K562 (cell line): ENCODE measurements around the gene RALGAPA2. TPM values are rescaled to one million over a fixed set of nuclear protein-coding genes. Genes with fewer than 3 reads are reported as not detected.

Source experiments
- ATAC-seq: fragments of 200-7000 bp; cut with Tn5 transposase; 3 replicates; pipeline ENCODE4 v1.9.1; 2020; ENCODE audit warnings: moderate library complexity
- BruUV-seq: library from RNA; stranded (reverse); fragments of 400-500 nt; replicated peaks from 2 replicates; lab custom pipeline; 2021; lab: Mats Ljungman, UMichigan
- CTCF ChIA-PET: fragments of 300-600 bp; formaldehyde crosslinking; extraction: SDS; loops from one replicate; lab custom pipeline; 2021; ENCODE audit warnings: low intra/inter-chr PET ratio; lab: Yijun Ruan, JAX
- POLR2A ChIA-PET: fragments of 300-600, 350-650 bp; sonication (Branson Sonifier 250); formaldehyde crosslinking; extraction: SDS; loops from one replicate; lab custom pipeline; 2021; ENCODE audit warnings: antibody characterized with exemption, inconsistent platforms; lab: Yijun Ruan, JAX
- DNase-seq, 4 experiments: peaks; one replicate each; pipeline versions ENCODE4 v3.0.0 to v3.0.0-alpha.2; 2011 to 2018; ENCODE audit warnings: low spot score in 3 of 4, mixed read lengths in 3 of 4; ENCODE audit errors: extremely low read depth in 1 of 4
- FAIRE-seq: peaks from 2 replicates; lab custom pipeline; 2011; peaks lifted over from hg19 to GRCh38; lab: Jason Lieb, UNC
- H2AFZ ChIP-seq: 2 replicates; pipeline ENCODE4 v1.6.0; 2011; ENCODE audit warnings: low read depth, low read length, control low read depth, inconsistent platforms
- H3K27ac ChIP-seq: fragments of 200-600 bp; 3 replicates; pipeline ENCODE4 v1.8.0; 2011; ENCODE audit warnings: low read depth, mild to moderate bottlenecking, control low read depth, inconsistent platforms, low read length, moderate library complexity, mixed read lengths; ENCODE audit errors: extremely low read depth
- H3K27me3 ChIP-seq, 2 experiments: fragments of 300-600 bp in 1 of 2; 2 replicates in 1 of 2; 3 replicates in 1 of 2; pipeline versions ENCODE4 v1.6.0 to v1.8.0; 2011; ENCODE audit warnings: inconsistent platforms in 2 of 2, low read length in 2 of 2, mild to moderate bottlenecking in 1 of 2, mixed read lengths in 1 of 2, moderate library complexity in 1 of 2; ENCODE audit not compliant: control insufficient read depth in 2 of 2, insufficient read depth in 2 of 2
- H3K36me3 ChIP-seq: fragments of 300-600 bp; 3 replicates; pipeline ENCODE4 v1.8.0; 2011; ENCODE audit warnings: mild to moderate bottlenecking, low read length, inconsistent platforms; ENCODE audit not compliant: control insufficient read depth, insufficient read depth
- H3K4me1 ChIP-seq, 2 experiments: fragments of 200-600 bp in 1 of 2; replicated peaks in 1 of 2; 2 replicates in 1 of 2; 3 replicates in 1 of 2; pipeline versions ENCODE4 v1.5.1 to v1.8.0; 2011; ENCODE audit warnings: inconsistent platforms in 2 of 2, low read length in 2 of 2, mild to moderate bottlenecking in 1 of 2, mixed read lengths in 1 of 2, moderate library complexity in 1 of 2; ENCODE audit not compliant: control insufficient read depth in 2 of 2, insufficient read depth in 2 of 2
- H3K4me2 ChIP-seq: 2 replicates; pipeline ENCODE4 v1.6.1; 2011; ENCODE audit warnings: low read length, control low read depth, inconsistent platforms, mixed read lengths; ENCODE audit not compliant: insufficient read depth
- H3K4me3 ChIP-seq: fragments of 200-600 bp; sonication (generic), shearing (Covaris generic); 2 replicates; pipeline ENCODE4 v1.5.1; 2016; ENCODE audit warnings: control low read depth, inconsistent platforms
- H3K79me2 ChIP-seq: fragments of 200-600 bp; 3 replicates; pipeline ENCODE4 v1.8.0; 2011; ENCODE audit warnings: low read length, inconsistent platforms; ENCODE audit not compliant: control insufficient read depth, insufficient read depth
- H3K9ac ChIP-seq, 2 experiments: 2 replicates each; pipeline versions ENCODE4 v1.6.0 to v1.6.1; 2011; ENCODE audit warnings: low read depth in 2 of 2, low read length in 2 of 2, control low read depth in 1 of 2, inconsistent platforms in 1 of 2, mild to moderate bottlenecking in 1 of 2, mixed read lengths in 1 of 2; ENCODE audit not compliant: insufficient read depth in 1 of 2
- H3K9me1 ChIP-seq: one replicate; pipeline ENCODE4 v1.6.0; 2011; ENCODE audit warnings: inconsistent platforms, mild to moderate bottlenecking, low read length, moderate library complexity; ENCODE audit not compliant: control insufficient read depth, insufficient read depth
- H3K9me3 ChIP-seq: replicated peaks from 2 replicates; pipeline ENCODE4 v1.5.1; 2011; ENCODE audit warnings: low read depth, low read length, inconsistent platforms; ENCODE audit not compliant: control insufficient read depth, insufficient read depth
- H4K20me1 ChIP-seq: replicated peaks from 2 replicates; pipeline ENCODE4 v1.6.1; 2011; ENCODE audit warnings: low read length, inconsistent platforms, mixed read lengths; ENCODE audit not compliant: control insufficient read depth, insufficient read depth
- ARID3B ChIP-seq: fragments of 250-450 bp; sonication (Bioruptor Pico); IDR thresholded peaks from 2 replicates; pipeline ENCODE4 v1.4.0; 2020; ENCODE audit warnings: borderline replicate concordance
- BRD9 ChIP-seq: fragments of 450-650 bp; IDR thresholded peaks from 2 replicates; pipeline ENCODE4 v1.6.1; 2018; ENCODE audit warnings: low read depth; ENCODE audit not compliant: partially characterized antibody
- DACH1 ChIP-seq: fragments of 450-650 bp; IDR thresholded peaks from 2 replicates; pipeline ENCODE4 v1.6.1; 2018; ENCODE audit not compliant: partially characterized antibody
- GTF2E2 ChIP-seq: fragments of 200-800 bp; sonication (Bioruptor generic); IDR thresholded peaks from 2 replicates; pipeline ENCODE4 v1.6.1; 2016; ENCODE audit warnings: missing genetic modification characterization, missing compliant biosample characterization
- HOXB6 ChIP-seq: fragments of 250-450 bp; sonication (Bioruptor Pico); IDR thresholded peaks from 2 replicates; pipeline ENCODE4 v1.5.1; 2022; ENCODE audit warnings: mild to moderate bottlenecking, borderline replicate concordance
- ILK ChIP-seq: fragments of 450-650 bp; IDR thresholded peaks from 2 replicates; pipeline ENCODE4 v1.6.1; 2016; ENCODE audit warnings: missing genetic modification characterization, low read depth, mild to moderate bottlenecking, missing compliant biosample characterization, moderate library complexity, borderline replicate concordance
- KLF10 ChIP-seq: fragments of 250-450 bp; sonication (Bioruptor Pico); IDR thresholded peaks from 2 replicates; pipeline ENCODE4 v1.6.1; 2021; ENCODE audit warnings: matching md5 sums
- MAFK ChIP-seq: IDR thresholded peaks from 2 replicates; pipeline ENCODE4 v1.6.1; 2011; ENCODE audit warnings: low read length, improper control_type of control experiment
- NR4A1 ChIP-seq, 2 experiments: fragments of 250-450 bp in 1 of 2; fragments of 450-650 bp in 1 of 2; sonication (Bioruptor Pico) in 1 of 2; IDR thresholded peaks; 2 replicates each; pipeline versions ENCODE4 v1.4.0 to v1.6.1; 2016 to 2020; ENCODE audit warnings: mild to moderate bottlenecking in 2 of 2, missing compliant biosample characterization in 1 of 2, missing genetic modification characterization in 1 of 2, moderate library complexity in 1 of 2
- PML ChIP-seq: IDR thresholded peaks from 2 replicates; pipeline ENCODE4 v1.6.1; 2012; ENCODE audit warnings: low read length, inconsistent platforms
- RBM34 ChIP-seq: fragments of 200-400 bp; formaldehyde crosslinking; IDR thresholded peaks from 2 replicates; pipeline ENCODE4 v1.6.1; 2018; ENCODE audit warnings: low read length, borderline replicate concordance; ENCODE audit not compliant: insufficient read depth
- RUNX1 ChIP-seq: sonication (generic); IDR thresholded peaks from 2 replicates; pipeline ENCODE4 v1.6.1; 2016; ENCODE audit warnings: antibody characterized with exemption, low read depth
- SIN3B ChIP-seq: fragments of 450-650 bp; IDR thresholded peaks from 2 replicates; pipeline ENCODE4 v1.6.1; 2017; ENCODE audit warnings: low read depth, mild to moderate bottlenecking, moderate library complexity
- SNIP1 ChIP-seq: fragments of 450-650 bp; IDR thresholded peaks from 2 replicates; pipeline ENCODE4 v1.7.1; 2017; ENCODE audit warnings: low read depth, mild to moderate bottlenecking
- ZMIZ1 ChIP-seq, 2 experiments: fragments of 150-350 bp in 1 of 2; IDR thresholded peaks; 2 replicates each; pipeline ENCODE4 v1.6.1; 2012 to 2016; ENCODE audit warnings: low read depth in 2 of 2, low read length in 2 of 2, mild to moderate bottlenecking in 1 of 2, moderate library complexity in 1 of 2
- ZNF830 ChIP-seq: fragments of 250-450 bp; sonication (Bioruptor Pico); IDR thresholded peaks from 2 replicates; pipeline ENCODE4 v1.5.0; 2021; ENCODE audit warnings: mild to moderate bottlenecking
- WGBS: fragments of 100-300 bp; shearing (Covaris generic); methylation state at CpG from one replicate; pipeline ENCODE4 v1.1.6; 2016; ENCODE audit warnings: low coverage, mixed read lengths; ENCODE audit not compliant: insufficient coverage; ENCODE audit errors: missing lambda C conversion rate; 5-methylcytosine and 5-hydroxymethylcytosine counted together
- in situ Hi-C: fragments of 300-500 bp; cut with MboI; formaldehyde crosslinking; loops from 4 replicates; pipeline ENCODE4 v1.15.0; 2018; ENCODE audit warnings: inconsistent platforms, mixed read lengths
- intact Hi-C: fragments of 100-400 bp; cut with micrococcal nuclease; formaldehyde crosslinking; loops from 2 replicates; pipeline ENCODE4 v1.14.2; 2022
- polyA plus RNA-seq, 8 experiments: library from polyadenylated mRNA; depleted of rRNA in 4 of 8; stranded (reverse) in 5 of 8; unstranded in 3 of 8; fragments of >200 nt; fragmentation: Nextera tagmentation in 2 of 8; fragmentation: Illumina TruSeq in 1 of 8; extraction: Ambion mirVana in 2 of 8; extraction: Trizol in 1 of 8; gene quantifications; 2 replicates each; pipeline versions ENCODE4 v1.2.1 to v1.2.3, GENCODE V29; 2011 to 2014; ENCODE audit warnings: inconsistent platforms in 1 of 8, missing spikeins in 1 of 8
- total RNA-seq, 7 experiments: library from RNA; depleted of rRNA in 6 of 7; stranded (reverse); fragments of >200 nt in 6 of 7; fragmentation: Illumina TruSeq in 2 of 7; extraction: Trizol in 2 of 7; gene quantifications; 2 replicates each; pipeline versions ENCODE4 v1.2.1 to v1.2.3, GENCODE V29; 2011 to 2021; ENCODE audit warnings: low replicate concordance in 1 of 7
- TF ChIP-seq, protein P1 (sequence below): sonication (generic); formaldehyde crosslinking; IDR thresholded peaks from 2 replicates; pipeline ENCODE4 v1.8.0; 2022; ENCODE audit warnings: mild to moderate bottlenecking, missing genetic modification reagents

RALGAPA2 gene
- total and polyA plus RNA-seq, 9 of the 15 experiments (the other 6 are each of a cell fraction or from before 2014, with no cell fraction given): 0.35 to 2.7 (median 1.4) TPM

DNA sequence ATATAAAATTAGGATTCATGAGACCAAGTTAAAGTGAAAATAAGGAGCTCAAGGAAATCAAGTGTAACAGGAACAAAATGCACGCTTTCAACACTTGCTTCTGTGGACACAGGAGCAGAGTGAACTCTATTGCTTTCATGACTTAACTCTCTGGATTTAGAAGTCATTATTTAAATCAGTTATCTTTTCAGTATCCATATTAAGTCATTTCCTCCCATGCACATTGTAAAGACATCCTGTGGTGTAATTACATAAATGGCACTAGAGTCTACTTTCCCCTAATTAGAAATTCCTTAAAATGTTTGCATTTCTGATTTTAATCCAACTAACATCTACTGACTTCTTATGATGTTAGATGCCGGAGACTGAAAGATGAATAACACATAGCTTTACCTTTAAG lies 256.5 kb downstream of the RALGAPA2 start:
- FAIRE-seq: no peak
- no peak for ATAC-seq
- POLR2A ChIA-PET: no interaction called here

More for the DNA sequence above, 256.5 kb downstream of the RALGAPA2 start:
- in situ Hi-C loops: no loop called here
- intact Hi-C loops: no loop called here
- peaks cover 0 to 3% of the 10 kb centered on the region in 2 experiments; a peak in 1 of 5 replicates for H3K4me1 ChIP-seq
- CTCF ChIA-PET: no interaction called here
- no peak overlapping the region for H2AFZ ChIP-seq
- no TSS peak for BruUV-seq
- no peak overlapping the region for H3K9ac ChIP-seq
- H3K27me3 ChIP-seq: peaks cover 2 to 25% of the 10 kb centered on the region in 2 experiments; a peak in 2 of 5 replicates
- DNase-seq: no peak
- no peaks in the 10 kb centered on the region for H3K9me3 ChIP-seq
- H3K36me3 ChIP-seq: no peaks in the 10 kb centered on the region
- H3K9me1 ChIP-seq: no peaks in the 10 kb centered on the region
- no peaks in the 10 kb centered on the region for H4K20me1 ChIP-seq
- WGBS: 0% methylated on average over 2 of the region's 2 CpGs
- TF ChIP-seq BRD9 (no peak), DACH1 (no peak), SNIP1 (no peak), ILK (tag) (no peak), RUNX1 (no peak), HOXB6 (CRISPR knock-in tag) (no peak), ARID3B (no peak), NR4A1 (CRISPR knock-in tag; IDR thresholded peaks at IDR 0.05) (no peak), NR4A1 (tag; IDR thresholded peaks at IDR 0.05) (no peak), ZMIZ1 (IDR thresholded peaks at IDR 0.05; ENCODE audit: low read depth in 2 of 2, low read length in 2 of 2) (no peak), MAFK (no peak), KLF10 (no peak), SIN3B (no peak), GTF2E2 (no peak), RBM34 (no peak), PML (no peak), ZNF830 (CRISPR knock-in tag) (no peak)
- TF ChIP-seq, protein P1, sequence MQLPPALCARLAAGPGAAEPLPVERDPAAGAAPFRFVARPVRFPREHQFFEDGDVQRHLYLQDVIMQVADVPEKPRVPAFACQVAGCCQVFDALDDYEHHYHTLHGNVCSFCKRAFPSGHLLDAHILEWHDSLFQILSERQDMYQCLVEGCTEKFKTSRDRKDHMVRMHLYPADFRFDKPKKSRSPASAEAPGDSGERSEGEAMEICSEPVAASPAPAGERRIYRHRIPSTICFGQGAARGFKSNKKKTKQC (CRISPR knock-in tag): no peak
- H3K4me3 ChIP-seq: no peak overlapping the region
- no peak overlapping the region for H3K27ac ChIP-seq
- no peak overlapping the region for H3K4me2 ChIP-seq
- H3K79me2 ChIP-seq: no peaks in the 10 kb centered on the region
